Stimulated activated memory B cell treated with anti-CD40 and anti-IgM and Interleukin-4, amounts not matched to agents 10 μg/mL and 1 μg/mL and 100 μg/mL, for 72 hours (primary cell): ENCODE data around the gene GNG14.
"Not testable (repeated sequence)": the region's sequence is repeated elsewhere in the genome, so short reads cannot be mapped to it uniquely, and the experiment has no call there.

ENCODE experiments used
- ATAC-seq: fragments of 150-1000 bp; cut with Tn5 transposase; 2 replicates; pipeline ENCODE4 v1.10.0; 2021
- H3K27ac Mint-ChIP-seq: one replicate; pipeline ENCODE4 v1.8.0; 2022; ENCODE audit warnings: mild to moderate bottlenecking, mixed read lengths
- H3K27me3 Mint-ChIP-seq: one replicate; pipeline ENCODE4 v1.8.0; 2022; ENCODE audit warnings: mixed read lengths
- H3K36me3 Mint-ChIP-seq: one replicate; pipeline ENCODE4 v1.8.0; 2022; ENCODE audit warnings: mixed read lengths
- H3K4me1 Mint-ChIP-seq: one replicate; pipeline ENCODE4 v1.8.0; 2022; ENCODE audit warnings: mixed read lengths
- H3K4me3 Mint-ChIP-seq: one replicate; pipeline ENCODE4 v1.8.0; 2022; ENCODE audit warnings: mild to moderate bottlenecking, moderate library complexity, mixed read lengths
- H3K9me3 Mint-ChIP-seq: one replicate; pipeline ENCODE4 v1.8.0; 2022; ENCODE audit warnings: mixed read lengths

GNG14 gene

DNA sequence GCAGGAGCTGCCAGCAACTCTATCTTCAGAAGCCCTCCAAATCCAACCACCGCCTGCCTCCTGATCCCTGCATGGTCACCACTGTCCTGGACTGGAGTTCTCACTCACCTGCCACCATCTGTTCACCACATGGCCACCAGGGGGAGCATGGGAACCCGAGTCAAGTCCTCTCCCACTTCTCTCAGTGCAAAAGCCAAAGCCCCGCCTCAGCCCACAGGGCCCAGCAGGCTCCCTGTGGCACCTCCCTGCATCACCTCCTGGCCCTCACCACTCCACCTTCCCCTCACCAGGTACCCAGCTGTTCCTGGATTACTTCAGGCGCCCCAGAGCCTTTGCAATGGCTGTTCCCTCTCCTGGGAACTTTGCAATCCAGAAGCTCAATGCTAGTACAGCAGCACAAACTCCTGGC, 11.4 kb upstream of the GNG14 start:
- ATAC-seq: peak; percentile 67
- Mint-ChIP-seq H3K27me3 (no peaks in the 10 kb centered on the region), H3K4me3 (no peak overlapping the region), H3K27ac (peak overlapping the region; percentile 3), H3K4me1 (peaks cover 51% of the 10 kb centered on the region), H3K9me3 (no peaks in the 10 kb centered on the region), H3K36me3 (peaks cover 58% of the 10 kb centered on the region)

DNA sequence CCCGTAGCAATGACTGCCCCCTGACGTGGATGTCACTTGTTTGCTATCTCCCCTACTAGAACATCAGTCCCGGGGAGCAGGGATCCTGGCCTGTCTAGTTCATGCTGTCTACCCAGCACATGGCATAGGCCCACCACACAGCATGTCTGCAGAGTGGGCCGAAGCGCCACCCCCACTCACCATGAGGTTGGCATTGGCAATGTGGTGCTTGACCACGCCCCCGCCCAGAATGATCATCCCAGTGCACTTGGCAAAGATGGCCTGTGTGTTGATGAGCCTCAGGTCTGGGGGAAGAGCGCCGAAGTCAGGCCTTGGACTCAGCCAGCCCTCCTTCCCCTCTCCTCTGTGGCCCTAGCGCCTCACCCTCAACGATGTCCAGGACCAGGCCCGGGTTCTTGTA, 10.9 kb upstream of the GNG14 start:
- Mint-ChIP-seq H3K4me1 (peaks cover 48% of the 10 kb centered on the region), H3K36me3 (peaks cover 57% of the 10 kb centered on the region), H3K4me3 (no peak overlapping the region), H3K27ac (peak overlapping the region; percentile 3), H3K27me3 (no peaks in the 10 kb centered on the region), H3K9me3 (no peaks in the 10 kb centered on the region)
- no peak for ATAC-seq

- H3K36me3 Mint-ChIP-seq: peaks cover 51% of the 10 kb centered on the region
Measured at GRCh38 chr19:12678039-12678438, 9.8 kb upstream of the GNG14 start.

DNA sequence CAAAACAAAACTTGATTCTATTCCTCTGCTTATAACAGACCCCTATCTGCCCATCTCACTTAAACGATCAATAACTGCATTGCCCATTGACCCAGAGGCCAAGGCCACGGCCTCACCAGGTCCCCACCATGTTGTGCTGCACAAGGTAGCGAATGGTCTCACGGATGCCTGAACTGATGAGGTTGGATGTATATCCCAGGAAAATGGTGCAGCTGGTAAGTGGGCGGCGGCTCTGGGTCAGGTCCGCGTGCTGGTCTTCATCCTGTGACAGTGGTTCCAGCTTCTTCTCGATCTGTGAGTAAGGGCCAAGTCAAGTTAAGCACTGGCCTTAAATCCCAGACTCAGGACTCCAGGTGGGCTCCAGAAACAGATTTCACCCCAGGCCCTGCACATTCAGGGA, 7.8 kb upstream of the GNG14 start:
- no peak for ATAC-seq
- Mint-ChIP-seq H3K27ac (no peak overlapping the region), H3K27me3 (no peaks in the 10 kb centered on the region), H3K4me3 (peak overlapping the region; percentile 12), H3K9me3 (no peaks in the 10 kb centered on the region), H3K4me1 (peaks cover 31% of the 10 kb centered on the region), H3K36me3 (peaks cover 36% of the 10 kb centered on the region)

More at GRCh38 chr19:12678039-12678438, 9.8 kb upstream of the GNG14 start:
- H3K27me3 Mint-ChIP-seq, ATAC-seq, H3K4me3 Mint-ChIP-seq, H3K27ac Mint-ChIP-seq, H3K9me3 Mint-ChIP-seq: not testable (repeated sequence)
- peaks cover 43% of the 10 kb centered on the region for H3K4me1 Mint-ChIP-seq

DNA sequence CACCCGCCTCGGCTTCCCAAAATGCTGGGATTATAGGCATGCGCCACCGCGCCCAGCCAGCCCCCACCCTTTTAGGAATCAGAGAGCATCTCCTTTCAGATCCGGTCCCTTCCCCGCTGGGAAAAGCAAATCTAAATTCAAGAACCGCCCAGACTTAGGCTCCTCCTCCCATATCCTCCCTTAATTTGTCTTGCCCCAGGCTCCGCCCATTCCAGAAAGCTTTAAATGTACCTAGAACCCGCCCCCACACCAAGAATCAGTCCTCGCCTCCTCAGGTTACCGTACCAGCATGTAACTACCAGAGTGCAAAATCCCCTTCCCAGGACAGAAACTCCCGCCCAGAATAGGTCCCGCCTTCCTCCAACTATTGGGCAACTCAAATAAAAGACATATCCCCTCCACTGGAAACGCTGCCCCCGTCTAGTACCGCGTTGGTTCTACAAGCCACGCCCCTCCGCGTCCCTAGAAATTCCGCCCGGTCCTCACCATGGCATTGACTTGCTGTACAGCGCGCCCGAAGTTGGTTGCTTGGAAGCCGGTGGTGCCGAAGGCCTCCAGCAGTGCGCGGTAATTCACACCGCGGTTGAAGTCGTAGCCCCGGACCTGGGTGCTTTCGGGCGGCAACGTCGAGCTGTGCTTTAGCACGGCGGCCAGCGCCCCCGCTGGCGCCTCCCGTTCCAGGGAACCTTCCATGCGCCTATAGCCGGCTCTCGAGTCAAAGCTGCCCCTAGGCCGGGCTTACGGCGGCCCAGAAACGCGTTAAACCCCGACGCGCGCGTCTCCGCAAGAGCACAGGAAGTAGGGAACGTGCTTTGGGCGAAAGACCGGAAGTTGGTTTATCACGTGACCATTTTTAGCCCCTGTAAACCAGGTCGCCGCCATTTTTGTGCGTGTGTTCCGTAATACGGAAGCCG, 6.5 kb upstream of the GNG14 start, which contains the start of gene DHPS:
DHPS (minus strand) TSS at position 807 of the 914 bp plus-strand sequence; CDS start at position 693, 114 bp downstream.
- Mint-ChIP-seq H3K36me3 (peaks cover 28% of the 10 kb centered on the region), H3K27ac (peak within 1 kb of the TSS; percentile 87), H3K27me3 (no peaks in the 10 kb centered on the region), H3K4me1 (peaks cover 33% of the 10 kb centered on the region), H3K4me3 (peak within 1 kb of the TSS; percentile 91), H3K9me3 (no peaks in the 10 kb centered on the region)
- ATAC-seq: peak; percentile 92

- H3K27ac Mint-ChIP-seq: no peak overlapping the region
- ATAC-seq: no peak
- H3K4me1 Mint-ChIP-seq: peaks cover 13% of the 10 kb centered on the region
- H3K27me3 Mint-ChIP-seq: no peaks in the 10 kb centered on the region
- H3K9me3 Mint-ChIP-seq: no peaks in the 10 kb centered on the region
- H3K36me3 Mint-ChIP-seq: peaks cover 13% of the 10 kb centered on the region
- H3K4me3 Mint-ChIP-seq: no peak overlapping the region
Measured at GRCh38 chr19:12685831-12686230, 2.0 kb upstream of the GNG14 start.

DNA sequence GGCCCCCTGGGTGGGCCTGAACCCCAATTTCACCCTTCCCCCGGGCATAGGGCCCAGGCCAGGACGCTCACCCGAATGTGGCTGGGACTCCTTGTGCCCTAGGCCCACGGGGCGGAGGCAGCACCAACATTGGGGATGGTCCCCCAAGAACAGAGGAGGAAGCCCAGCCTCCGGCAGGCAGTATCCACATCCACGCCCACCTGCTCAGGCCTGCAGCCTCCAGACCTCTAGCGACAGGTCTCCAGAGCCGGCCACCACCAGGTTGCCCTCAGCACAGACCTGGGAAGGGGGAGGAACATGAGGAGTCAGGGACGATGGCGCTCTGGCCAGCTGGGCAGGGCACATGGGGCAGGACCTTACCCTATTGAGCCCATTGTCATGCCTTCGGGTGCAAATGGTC, 1.2 kb downstream of the GNG14 start:
- Mint-ChIP-seq H3K9me3 (no peaks in the 10 kb centered on the region), H3K27me3 (no peaks in the 10 kb centered on the region), H3K4me3 (no peak overlapping the region), H3K4me1 (peaks cover 6% of the 10 kb centered on the region), H3K36me3 (peaks cover 6% of the 10 kb centered on the region), H3K27ac (no peak overlapping the region)
- ATAC-seq: no peak

DNA sequence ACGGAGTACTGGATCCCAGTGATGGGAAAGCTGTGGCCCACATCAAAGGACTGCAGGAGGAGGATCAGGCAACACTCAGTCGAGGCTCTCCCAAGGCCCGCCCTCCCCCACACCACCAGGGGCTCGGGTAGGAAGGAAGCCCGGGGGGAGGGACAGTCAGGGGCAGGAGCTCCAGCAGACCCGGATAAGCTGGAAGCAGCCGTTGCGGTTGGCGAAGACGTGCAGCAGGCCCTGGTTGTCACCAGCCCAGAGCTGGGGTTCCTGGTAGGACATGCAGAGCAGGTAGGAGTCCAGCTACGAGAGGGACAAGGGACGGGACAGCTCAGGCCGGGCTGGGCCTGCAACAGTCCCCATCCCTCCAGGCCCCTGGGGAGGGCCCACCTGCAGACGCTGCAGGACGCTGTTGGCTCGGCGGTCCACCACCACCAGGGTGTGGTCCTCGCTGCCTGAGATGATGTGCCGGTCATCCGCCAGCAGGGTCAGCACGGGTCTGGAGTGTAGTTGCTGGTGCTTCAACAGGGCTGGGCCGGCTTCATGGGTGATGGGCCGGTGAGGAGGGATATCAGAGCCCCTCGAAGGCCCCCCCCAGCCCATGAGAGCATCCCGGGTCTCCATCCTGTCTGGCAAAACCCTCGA, 1.9 kb downstream of the GNG14 start:
- Mint-ChIP-seq H3K36me3 (peaks cover 6% of the 10 kb centered on the region), H3K4me1 (peaks cover 6% of the 10 kb centered on the region), H3K9me3 (no peaks in the 10 kb centered on the region), H3K27ac (no peak overlapping the region), H3K27me3 (no peaks in the 10 kb centered on the region), H3K4me3 (no peak overlapping the region)
- peak; percentile 40 for ATAC-seq

- Mint-ChIP-seq H3K27me3 (no peaks in the 10 kb centered on the region), H3K27ac (no peak overlapping the region), H3K9me3 (no peaks in the 10 kb centered on the region), H3K36me3 (peaks cover 8% of the 10 kb centered on the region), H3K4me1 (no peaks in the 10 kb centered on the region), H3K4me3 (no peak overlapping the region)
- ATAC-seq: no peak
Measured at GRCh38 chr19:12692960-12693359, 5.2 kb downstream of the GNG14 start.

GRCh38 chr19:12694641-12695040, 6.8 kb downstream of the GNG14 start:
- Mint-ChIP-seq H3K27ac (no peak overlapping the region), H3K4me3 (no peak overlapping the region), H3K4me1 (no peaks in the 10 kb centered on the region), H3K27me3 (no peaks in the 10 kb centered on the region), H3K9me3 (no peaks in the 10 kb centered on the region), H3K36me3 (peaks cover 11% of the 10 kb centered on the region)
- ATAC-seq: no peak

GRCh38 chr19:12695096-12695495, 7.3 kb downstream of the GNG14 start:
- Mint-ChIP-seq H3K4me1 (no peaks in the 10 kb centered on the region), H3K36me3 (peaks cover 11% of the 10 kb centered on the region), H3K4me3 (no peak overlapping the region), H3K27me3 (no peaks in the 10 kb centered on the region), H3K27ac (no peak overlapping the region), H3K9me3 (no peaks in the 10 kb centered on the region)
- ATAC-seq: no peak

- H3K27ac Mint-ChIP-seq: no peak overlapping the region
- H3K9me3 Mint-ChIP-seq: no peaks in the 10 kb centered on the region
- ATAC-seq: no peak
- peak overlapping the region; percentile 89 for H3K4me3 Mint-ChIP-seq
- H3K36me3 Mint-ChIP-seq: peaks cover 11% of the 10 kb centered on the region
- no peaks in the 10 kb centered on the region for H3K27me3 Mint-ChIP-seq
- H3K4me1 Mint-ChIP-seq: no peaks in the 10 kb centered on the region
Measured at GRCh38 chr19:12695514-12695913, 7.7 kb downstream of the GNG14 start.

- Mint-ChIP-seq H3K27ac (peak overlapping the region; percentile 95), H3K36me3 (peaks cover 15% of the 10 kb centered on the region), H3K4me1 (no peaks in the 10 kb centered on the region), H3K9me3 (no peaks in the 10 kb centered on the region), H3K4me3 (peak overlapping the region; percentile 89), H3K27me3 (no peaks in the 10 kb centered on the region)
- peak; percentile 39 for ATAC-seq
Measured at GRCh38 chr19:12695997-12696365, 8.2 kb downstream of the GNG14 start.

DNA sequence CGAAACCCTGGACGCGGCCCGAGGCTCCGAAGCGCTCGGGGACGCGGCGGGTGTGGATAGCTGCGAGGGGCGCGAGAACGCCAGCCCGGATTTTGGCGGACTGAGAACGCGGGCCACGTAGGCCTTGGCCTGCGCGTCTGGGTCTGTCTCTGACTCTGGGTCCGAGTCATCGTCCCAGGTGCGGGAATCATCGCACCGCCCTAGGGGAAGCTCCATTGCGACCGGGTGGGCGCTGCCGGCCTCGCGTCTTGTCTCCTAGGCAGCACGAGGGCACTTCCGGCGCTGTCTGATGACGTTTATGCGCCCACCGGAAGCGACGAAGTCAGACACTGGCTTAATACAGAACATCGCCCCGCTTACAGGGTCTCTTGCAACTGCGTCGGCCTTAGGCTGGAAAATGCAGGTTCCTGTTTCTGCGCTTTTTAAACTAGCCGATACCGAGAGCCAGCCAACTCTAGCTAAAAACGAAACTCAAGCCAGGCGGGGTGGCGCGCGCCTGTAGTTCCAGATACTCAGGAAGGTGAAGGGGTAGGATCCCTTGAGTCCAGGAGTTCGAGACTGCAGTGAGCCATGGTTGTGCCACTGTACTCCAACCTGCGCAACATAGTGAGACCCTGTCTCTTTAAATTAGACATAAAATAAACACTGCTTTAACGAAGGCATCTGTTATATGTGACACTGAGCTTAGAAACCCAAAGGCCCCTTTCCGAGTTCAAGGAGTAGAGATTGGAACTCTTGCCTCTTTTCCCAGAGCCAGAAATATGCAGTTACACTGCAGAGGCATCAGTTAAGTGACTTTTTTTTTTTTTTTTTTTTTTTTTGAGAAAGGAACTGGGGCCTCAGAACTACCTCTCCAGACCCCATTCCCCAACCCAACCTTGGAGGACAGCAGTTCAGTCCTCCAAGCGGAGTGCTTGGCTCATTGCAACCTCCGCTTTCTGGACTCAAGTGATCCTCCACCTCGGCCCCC, 8.9 kb downstream of the GNG14 start, which contains the start of gene FBXW9:
FBXW9 (minus strand) TSS at position 266 of the 970 bp plus-strand sequence; CDS start at position 216, 50 bp downstream.
- ATAC-seq: peak; percentile 95
- H3K4me1 Mint-ChIP-seq: no peaks in the 10 kb centered on the region
- peaks cover 20% of the 10 kb centered on the region for H3K36me3 Mint-ChIP-seq
- H3K4me3 Mint-ChIP-seq: peak within 1 kb of the TSS; percentile 89
- H3K27me3 Mint-ChIP-seq: no peaks in the 10 kb centered on the region
- H3K9me3 Mint-ChIP-seq: no peaks in the 10 kb centered on the region
- peak within 1 kb of the TSS; percentile 95 for H3K27ac Mint-ChIP-seq

GRCh38 chr19:12697425-12697824, 9.6 kb downstream of the GNG14 start:
- ATAC-seq, H3K4me1 Mint-ChIP-seq, H3K9me3 Mint-ChIP-seq, H3K27me3 Mint-ChIP-seq: not testable (repeated sequence)
- Mint-ChIP-seq H3K4me3 (peak overlapping the region; percentile 12), H3K27ac (peak overlapping the region; percentile 95), H3K36me3 (peaks cover 25% of the 10 kb centered on the region)
